HG03039 (cell line): ENCODE data around the gene C6orf118.

ENCODE experiments used
- ATAC-seq: cut with Tn5 transposase; IDR thresholded peaks from one replicate; pipeline ENCODE4 v1.9.1; 2021; ENCODE audit warnings: mild to moderate bottlenecking, moderate library complexity; ENCODE audit not compliant: unreplicated experiment

C6orf118 gene

GRCh38 chr6:165245287-165245686, 64.1 kb downstream of the C6orf118 start:
- ATAC-seq, result no peak

GRCh38 chr6:165244524-165245247, 64.7 kb downstream of the C6orf118 start:
- ATAC-seq, result no peak

GRCh38 chr6:165243801-165244200, 65.6 kb downstream of the C6orf118 start:
- ATAC-seq, result no peak

GRCh38 chr6:165236326-165236725, 73.1 kb downstream of the C6orf118 start:
- ATAC-seq, result no peak

- no peak for ATAC-seq
These were observed 76.5 kb downstream of the C6orf118 start for GRCh38 chr6:165232731-165233488.

DNA sequence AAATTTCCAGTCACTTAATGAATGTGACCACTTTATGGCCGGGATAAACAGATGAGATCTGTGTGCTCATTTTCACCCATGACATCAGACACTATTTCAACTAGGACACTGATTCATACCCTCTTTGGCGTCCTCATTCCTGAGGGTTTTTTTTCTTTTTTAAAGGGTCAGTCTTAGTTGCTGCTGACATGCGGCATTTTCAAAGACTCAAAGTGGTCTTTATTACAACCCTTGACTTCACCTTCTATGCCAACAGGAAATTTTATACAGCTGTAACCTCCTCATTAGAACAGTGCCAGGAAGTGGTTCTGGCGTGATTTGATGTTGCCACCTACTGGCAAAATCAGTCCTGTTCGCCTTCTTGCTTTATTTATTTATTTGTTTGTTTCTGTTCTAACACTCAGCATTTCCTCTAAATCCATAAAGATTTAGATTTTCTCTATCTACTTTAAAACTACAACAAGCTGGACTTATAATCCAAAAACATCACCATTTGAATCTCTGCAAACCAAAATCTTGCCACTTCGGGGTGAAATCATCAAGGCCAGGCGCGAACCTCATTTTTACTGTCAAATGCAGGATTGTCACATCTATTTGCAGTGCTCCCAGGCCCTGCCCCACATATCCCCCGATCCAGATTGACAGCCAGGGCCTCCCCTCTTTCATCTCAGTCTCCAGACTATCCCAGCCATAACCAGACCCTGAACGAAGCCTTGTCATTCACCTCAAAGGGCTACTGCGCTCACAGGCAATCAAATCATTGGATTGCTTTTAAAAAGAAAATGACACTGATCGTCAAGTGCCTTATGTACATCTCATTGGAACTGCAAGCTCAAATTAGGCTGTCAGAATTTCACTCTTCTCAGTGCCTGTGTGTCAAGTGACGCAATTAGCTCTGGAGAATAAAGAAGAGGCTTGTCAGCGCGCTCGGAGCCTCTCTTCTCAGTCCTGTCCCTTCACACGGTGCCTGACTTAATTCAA, 77.5 kb downstream of the C6orf118 start:
- ATAC-seq, result no peak

DNA sequence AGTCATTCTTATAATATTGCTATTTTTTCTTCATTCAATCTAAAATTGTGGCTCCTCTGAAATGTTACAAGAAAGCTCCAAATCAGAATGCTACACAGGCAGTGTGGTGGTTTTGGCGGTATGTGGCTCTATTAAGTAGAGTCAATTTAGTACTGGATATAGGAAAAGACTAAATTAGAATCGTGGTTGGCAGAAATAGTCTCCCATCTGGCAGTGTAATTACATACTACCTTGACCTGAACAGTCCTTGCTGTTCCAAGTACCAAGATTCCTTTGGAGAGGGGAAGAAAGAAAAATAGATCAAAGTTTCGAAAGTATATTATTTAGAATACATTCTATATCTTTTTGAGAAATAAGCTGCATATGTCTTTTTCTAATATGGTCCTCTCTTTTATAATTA, 78.2 kb downstream of the C6orf118 start:
- no peak for ATAC-seq
